ENCODE results near the gene NTNG1. TPM values are rescaled to one million over a fixed set of nuclear protein-coding genes. Genes with fewer than 3 reads are reported as not detected.

NTNG1 gene
- total RNA-seq, 1 experiment from 2014 or later = 2.3 TPM

GRCh38 chr1:107318932-107319331 lies 178.1 kb downstream of the NTNG1 start (continued):
- TF ChIP-seq ZNF281 (CRISPR knock-in tag; IDR thresholded peaks at IDR 0.05) = no peak
- TF ChIP-seq NFE2L1 (CRISPR knock-in tag; IDR thresholded peaks at IDR 0.05) = no peak
- TF ChIP-seq ZSCAN18 (CRISPR knock-in tag; IDR thresholded peaks at IDR 0.05) = no peak
- no peak for TF ChIP-seq ELF4 (CRISPR knock-in tag; IDR thresholded peaks at IDR 0.05; ENCODE audit: low read depth)
- no peak for TF ChIP-seq FOXP4 (CRISPR knock-in tag; IDR thresholded peaks at IDR 0.05)
- no peak for TF ChIP-seq MYBL2 (CRISPR knock-in tag; IDR thresholded peaks at IDR 0.05)
- TF ChIP-seq ZBTB21 (CRISPR knock-in tag; IDR thresholded peaks at IDR 0.05; ENCODE audit: borderline replicate concordance) = no peak
- TF ChIP-seq ERG (CRISPR knock-in tag; IDR thresholded peaks at IDR 0.05) = no peak

- DNase-seq (ENCODE audit: low spot score) = no peak
- no peak for ATAC-seq
- H3K36me3 Mint-ChIP-seq = no peaks in the 10 kb centered on the region
- no peak overlapping the region for H3K27ac Mint-ChIP-seq
- H3K27me3 Mint-ChIP-seq (ENCODE audit: low read depth) = no peaks in the 10 kb centered on the region
- peaks cover 6% of the 10 kb centered on the region for H3K4me1 Mint-ChIP-seq
- H3K9me3 Mint-ChIP-seq = no peaks in the 10 kb centered on the region
- POLR2A ChIA-PET = no interaction called here
- CTCF ChIA-PET = no interaction called here
- H3K4me3 Mint-ChIP-seq = no peak overlapping the region
- TF ChIP-seq CBFB (CRISPR knock-in tag; IDR thresholded peaks at IDR 0.05; ENCODE audit: low read depth) (no peak), ZMAT4 (CRISPR knock-in tag; IDR thresholded peaks at IDR 0.05) (no peak), ZBTB21 (CRISPR knock-in tag; IDR thresholded peaks at IDR 0.05; ENCODE audit: borderline replicate concordance) (no peak), SMAD3 (CRISPR knock-in tag; IDR thresholded peaks at IDR 0.05; ENCODE audit: borderline replicate concordance) (no peak), AR (CRISPR knock-in tag; IDR thresholded peaks at IDR 0.05) (no peak), STAT6 (CRISPR knock-in tag; conservative IDR thresholded peaks at IDR 0.05; ENCODE audit: low read depth) (no peak), ZNF416 (CRISPR knock-in tag; IDR thresholded peaks at IDR 0.05) (no peak), ATF2 (CRISPR knock-in tag; IDR thresholded peaks at IDR 0.05; ENCODE audit: borderline replicate concordance, low read depth) (no peak), TP53 (CRISPR knock-in tag; IDR thresholded peaks at IDR 0.05) (no peak), ZNF425 (CRISPR knock-in tag; conservative IDR thresholded peaks at IDR 0.05) (no peak)
Observed at GRCh38 chr1:107323784-107324183, 182.9 kb downstream of the NTNG1 start.

All from WTC11 (cell line).